HG03354 (cell line): Measurements from ENCODE around the gene BMPR1B.
"Not testable (repeated sequence)": the region's sequence is repeated elsewhere in the genome, so short reads cannot be mapped to it uniquely, and the experiment has no call there.

ENCODE experiments used
- ATAC-seq: cut with Tn5 transposase; IDR thresholded peaks from one replicate; pipeline ENCODE4 v1.9.1; 2021; ENCODE audit warnings: mild to moderate bottlenecking; ENCODE audit not compliant: unreplicated experiment, poor library complexity, severe bottlenecking

BMPR1B gene

GRCh38 chr4:95158045-95158444, 400.3 kb downstream of the BMPR1B start:
- no peak for ATAC-seq

GRCh38 chr4:95158626-95159025, 400.9 kb downstream of the BMPR1B start:
- no peak for ATAC-seq

GRCh38 chr4:95159384-95159783, 401.6 kb downstream of the BMPR1B start:
- ATAC-seq: no peak

- no peak for ATAC-seq
Measured at GRCh38 chr4:95161781-95162469, 404.2 kb downstream of the BMPR1B start.

- no peak for ATAC-seq
Measured at GRCh38 chr4:95162867-95163266, 405.1 kb downstream of the BMPR1B start.

GRCh38 chr4:95165926-95166524, 408.3 kb downstream of the BMPR1B start:
- ATAC-seq: peak; percentile 88

GRCh38 chr4:95167805-95168204, 410.1 kb downstream of the BMPR1B start:
- ATAC-seq: no peak

GRCh38 chr4:95170176-95170575, 412.4 kb downstream of the BMPR1B start:
- ATAC-seq: no peak

- ATAC-seq: not testable (repeated sequence)
Measured at GRCh38 chr4:95171377-95171776, 413.6 kb downstream of the BMPR1B start.

- no peak for ATAC-seq
Measured at GRCh38 chr4:95178938-95179337, 421.2 kb downstream of the BMPR1B start.

- ATAC-seq: no peak
Measured at GRCh38 chr4:95180531-95181242, 422.9 kb downstream of the BMPR1B start.

GRCh38 chr4:95181243-95181995, 423.7 kb downstream of the BMPR1B start:
- ATAC-seq: no peak

GRCh38 chr4:95181996-95182306, 424.2 kb downstream of the BMPR1B start:
- no peak for ATAC-seq

- ATAC-seq: no peak
Measured at GRCh38 chr4:95183656-95184408, 426.1 kb downstream of the BMPR1B start.

- no peak for ATAC-seq
Measured at GRCh38 chr4:95186666-95187065, 428.9 kb downstream of the BMPR1B start.

GRCh38 chr4:95188701-95189370, 431.1 kb downstream of the BMPR1B start:
- ATAC-seq: no peak

GRCh38 chr4:95190751-95191436, 433.1 kb downstream of the BMPR1B start:
- no peak for ATAC-seq

- ATAC-seq: no peak
Measured at GRCh38 chr4:95191537-95191936, 433.8 kb downstream of the BMPR1B start.
